Left ventricle myocardium inferior (tissue), 1 donor: Measurements from ENCODE around the gene EXOC3L4. TPM values are rescaled to one million over a fixed set of nuclear protein-coding genes. Genes with fewer than 3 reads are reported as not detected.

Experiments used
- DNase-seq: peaks from one replicate; pipeline ENCODE4 v3.0.0-alpha.2; 2020
- H3K27ac ChIP-seq: fragments of 200-600 bp; replicated peaks from 2 replicates; pipeline ENCODE4 v1.8.0; 2021
- H3K27me3 ChIP-seq: fragments of 200-600 bp; 2 replicates; pipeline ENCODE4 v1.8.0; 2021; ENCODE audit warnings: low read depth
- H3K36me3 ChIP-seq: fragments of 200-600 bp; 2 replicates; pipeline ENCODE4 v1.8.0; 2021
- H3K4me1 ChIP-seq: fragments of 200-600 bp; 2 replicates; pipeline ENCODE4 v1.8.0; 2021
- H3K4me3 ChIP-seq: fragments of 200-600 bp; 2 replicates; pipeline ENCODE4 v1.8.0; 2021; ENCODE audit warnings: mild to moderate bottlenecking, moderate library complexity
- H3K9me3 ChIP-seq: fragments of 200-600 bp; replicated peaks from 2 replicates; pipeline ENCODE4 v1.8.0; 2021
- CTCF ChIP-seq: fragments of 200-600 bp; IDR thresholded peaks from 2 replicates; pipeline ENCODE4 v1.8.0; 2021; ENCODE audit warnings: antibody characterized with exemption, mild to moderate bottlenecking, borderline replicate concordance
- intact Hi-C: fragments of 100-400 bp; cut with micrococcal nuclease; formaldehyde crosslinking; loops from one replicate; pipeline ENCODE4 v1.11.0; 2022
- total RNA-seq: library from RNA; stranded (reverse); fragmentation: NEBNext Ultra II Directional; extraction: Animal tissue kit (Norgen Biotek cat#: 25700); gene quantifications from one replicate; pipeline ENCODE4 v1.2.1, GENCODE V29; 2021
- donor health status: DM: no; HTN: yes; CAD: no; lungs with severe emphysema.

Gene EXOC3L4
- total RNA-seq, 1 donor from 2014 or later = 0.66 TPM

- H3K4me3 ChIP-seq = peak overlapping the region; percentile 100
- H3K27ac ChIP-seq = peak overlapping the region; percentile 99
- DNase-seq = peak; percentile 84
- H3K9me3 ChIP-seq = no peaks in the 10 kb centered on the region
- H3K36me3 ChIP-seq = no peaks in the 10 kb centered on the region
- no peak for TF ChIP-seq CTCF
- no peaks in the 10 kb centered on the region for H3K27me3 ChIP-seq
- intact Hi-C loops = no loop called here
- H3K4me1 ChIP-seq = peaks cover 76% of the 10 kb centered on the region
Measured at GRCh38 chr14:103056322-103057027, 38.0 kb upstream of the EXOC3L4 start.

- peak; percentile 40 for DNase-seq
- Histone ChIP-seq H3K27me3 (no peaks in the 10 kb centered on the region), H3K4me3 (peak overlapping the region; percentile 100), H3K36me3 (no peaks in the 10 kb centered on the region), H3K9me3 (no peaks in the 10 kb centered on the region), H3K4me1 (peaks cover 71% of the 10 kb centered on the region), H3K27ac (peak overlapping the region; percentile 99)
- no peak for TF ChIP-seq CTCF
- intact Hi-C loops = no loop called here
Measured at GRCh38 chr14:103057028-103057371, 37.5 kb upstream of the EXOC3L4 start.

- Histone ChIP-seq H3K36me3 (no peaks in the 10 kb centered on the region), H3K9me3 (no peaks in the 10 kb centered on the region), H3K27me3 (no peaks in the 10 kb centered on the region), H3K27ac (peak within 1 kb of the TSS; percentile 99), H3K4me1 (peaks cover 66% of the 10 kb centered on the region), H3K4me3 (peak within 1 kb of the TSS; percentile 100)
- TF ChIP-seq CTCF = no peak
- intact Hi-C loops = no loop called here
- DNase-seq = peak; percentile 89
Measured at GRCh38 chr14:103057372-103058163, 37.0 kb upstream of the EXOC3L4 start, which contains the start of gene CDC42BPB. TSS of gene CDC42BPB (minus strand) at chr14:103057549. CDS start at chr14:103057173, 376 bp downstream.

- DNase-seq = no peak
- Histone ChIP-seq H3K4me3 (peak overlapping the region; percentile 100), H3K36me3 (no peaks in the 10 kb centered on the region), H3K27me3 (no peaks in the 10 kb centered on the region), H3K4me1 (peaks cover 61% of the 10 kb centered on the region), H3K9me3 (no peaks in the 10 kb centered on the region), H3K27ac (peak overlapping the region; percentile 99)
- no peak for TF ChIP-seq CTCF
- intact Hi-C loops = no loop called here
Measured at GRCh38 chr14:103058164-103059055, 36.1 kb upstream of the EXOC3L4 start.

GRCh38 chr14:103059556-103059955 lies 35.0 kb upstream of the EXOC3L4 start:
- H3K27ac ChIP-seq = no peak overlapping the region
- H3K4me3 ChIP-seq = no peak overlapping the region
- intact Hi-C loops = no loop called here
- no peaks in the 10 kb centered on the region for H3K27me3 ChIP-seq
- H3K4me1 ChIP-seq = peaks cover 51% of the 10 kb centered on the region
- TF ChIP-seq CTCF = no peak
- DNase-seq = no peak
- H3K9me3 ChIP-seq = no peaks in the 10 kb centered on the region
- no peaks in the 10 kb centered on the region for H3K36me3 ChIP-seq
